Measurements from ENCODE around the gene TAS1R1. TPM values are rescaled to one million over a fixed set of nuclear protein-coding genes. Genes with fewer than 3 reads are reported as not detected.
A peak's percentile ranks its signal among the peaks of the same experiment; 100 is the strongest.

The TAS1R1 gene
- total and polyA plus RNA-seq, 10 of the 15 experiments (the other 5 are each of a cell fraction or from before 2014, with no cell fraction given), result 0.03 to 0.06 (median 0.04) TPM; not detected in 7

GRCh38 chr1:6521536-6521935 lies 33.6 kb upstream of the TAS1R1 start (continued):
- TF ChIP-seq ASH2L (IDR thresholded peaks at IDR 0.05; ENCODE audit: borderline replicate concordance, low read depth) (no peak), SUZ12 (IDR thresholded peaks at IDR 0.05; ENCODE audit: unreplicated experiment) (no peak), MTA2 (IDR thresholded peaks at IDR 0.05; ENCODE audit: low read depth) (no peak), ZNF622 (IDR thresholded peaks at IDR 0.05) (no peak), TBL1XR1 (IDR thresholded peaks at IDR 0.05; ENCODE audit: low read depth, low read length) (no peak), USF1 (IDR thresholded peaks at IDR 0.05; ENCODE audit: borderline replicate concordance, extremely low read length, insufficient read depth, low read depth, low read length) (no peak)

GRCh38 chr1:6523566-6523965 lies 31.5 kb upstream of the TAS1R1 start:
- H2AFZ ChIP-seq (ENCODE audit: control insufficient read depth, low read depth, low read length), result no peak overlapping the region
- ChIA-PET RAD21 (ENCODE audit: unreplicated experiment) (no interaction called here), CTCF (interaction anchor here (0.6 to 5.0 kb wide), 11 partner anchors 10 to 123 kb away, joined by 3 to 24 read pairs (median 6); partner anchors contain the start of gene NOL9), POLR2A (interaction anchor here (0.8 kb wide), 2 partner anchors 32 to 33 kb away, joined by 3 to 5 read pairs; partner anchors contain the start of gene PLEKHG5), SMC1A (ENCODE audit: uncharacterized antibody, unreplicated experiment) (interaction anchor here (0.8 kb wide), 1 partner anchor 32 kb away, joined by 3 read pairs; the partner anchor contains the start of gene PLEKHG5)
- no peak overlapping the region for H3K9ac ChIP-seq (ENCODE audit: control insufficient read depth, insufficient read depth, low read length)
- H3K36me3 ChIP-seq (ENCODE audit: control insufficient read depth in 2 of 2, insufficient read depth in 2 of 2, low read length in 1 of 2), result peaks cover 11 to 20% of the 10 kb centered on the region in 2 experiments
- no peak overlapping the region for H3K4me2 ChIP-seq (ENCODE audit: control insufficient read depth, insufficient read depth)
- no peaks in the 10 kb centered on the region for H4K20me1 ChIP-seq (ENCODE audit: control insufficient read depth, insufficient read depth)
- BruUV-seq (replicated peaks), result no TSS peak
- WGBS (ENCODE audit: insufficient coverage, insufficient replicate concordance, low lambda C conversion rate, missing lambda C conversion rate), result 50% methylated on average over 4 of the region's 6 CpGs
- in situ Hi-C loops (cut with MboI), result no loop called here
- no peaks in the 10 kb centered on the region for H3K9me3 ChIP-seq (replicated peaks; ENCODE audit: control insufficient read depth, insufficient read depth, low read length)
- H3K27me3 ChIP-seq (replicated peaks in 1 of 2; ENCODE audit: control insufficient read depth in 2 of 2, insufficient read depth in 2 of 2, low read length in 1 of 2), result no peaks in the 10 kb centered on the region
- no peak for FAIRE-seq
- H3K4me1 ChIP-seq (ENCODE audit: control insufficient read depth, insufficient read depth, low read length), result no peaks in the 10 kb centered on the region
- H3K4me3 ChIP-seq, result no peak overlapping the region
- peak; percentile 71 for ATAC-seq
- no peaks in the 10 kb centered on the region for H3K79me2 ChIP-seq (ENCODE audit: control insufficient read depth, insufficient read depth, low read length)
- intact Hi-C loops (cut with micrococcal nuclease; ENCODE audit: unreplicated experiment), result no loop called here
- DNase-seq (ENCODE audit: low read depth, low spot score), result no peak
- no peak overlapping the region for H3K27ac ChIP-seq (ENCODE audit: control insufficient read depth, insufficient read depth)
- no peak for TF ChIP-seq HCFC1 (IDR thresholded peaks at IDR 0.05; ENCODE audit: low read length)
- no peak for TF ChIP-seq E4F1 (IDR thresholded peaks at IDR 0.05; ENCODE audit: borderline replicate concordance, partially characterized antibody)
- TF ChIP-seq CTCF (IDR thresholded peaks at IDR 0.05 in 2 of 3, conservative IDR thresholded peaks at IDR 0.05 in 1 of 3; ENCODE audit: control insufficient read depth in 2 of 3, extremely low read depth in 1 of 3, insufficient read depth in 1 of 3, low read depth in 3 of 3, low read length in 3 of 3), result peak; percentile 31 to 47 (median 35); a peak in 4 of 6 replicates
- TF ChIP-seq RCOR1 (conservative IDR thresholded peaks at IDR 0.05; ENCODE audit: low read depth, low read length), result no peak
- no peak for TF ChIP-seq STAT3 (IDR thresholded peaks at IDR 0.05; ENCODE audit: low read depth, low read length)
- no peak for TF ChIP-seq ZNF24 (IDR thresholded peaks at IDR 0.05)
- TF ChIP-seq RAD21 (IDR thresholded peaks at IDR 0.05; ENCODE audit: insufficient read depth, low read depth, low read length), result 0 out of 2 replicates have a peak, but pooled peaks have one; percentile 23
- TF ChIP-seq PAX8 (IDR thresholded peaks at IDR 0.05), result no peak
- TF ChIP-seq ETV6 (conservative IDR thresholded peaks at IDR 0.05 in 1 of 2, IDR thresholded peaks at IDR 0.05 in 1 of 2; ENCODE audit: borderline replicate concordance in 1 of 2, low read depth in 1 of 2), result no peak

Measured in GM12878 (cell line).